Testis (tissue), 2 donors: ENCODE data around the gene MROH2A.

Source experiments
- CTCF ChIP-seq, 3 experiments: fragments of 450-650 bp in 2 of 3; fragments of 200-600 bp in 1 of 3; sonication (generic) in 1 of 3; IDR thresholded peaks; one replicate each; pipeline ENCODE4 v1.5.1; 2016 to 2019; ENCODE audit warnings: antibody characterized with exemption in 3 of 3, mild to moderate bottlenecking in 2 of 3, moderate library complexity in 1 of 3
- POLR2A ChIP-seq: fragments of 450-650 bp; IDR thresholded peaks from one replicate; pipeline ENCODE4 v1.6.1; 2017; ENCODE audit warnings: antibody characterized with exemption, mild to moderate bottlenecking, moderate library complexity

GRCh38 chr2:233791151-233791882, 13.2 kb downstream of the MROH2A start:
- TF ChIP-seq CTCF (IDR thresholded peaks at IDR 0.05) (no peak), POLR2A (no peak)
